ENCODE results near the gene PPP1R8. TPM values are rescaled to one million over a fixed set of nuclear protein-coding genes. Genes with fewer than 3 reads are reported as not detected.

PPP1R8 gene
- total and polyA plus RNA-seq, 10 of the 15 experiments (the other 5 are each of a cell fraction or from before 2014, with no cell fraction given) = 10.2 to 77.0 (median 53.0) TPM

DNA sequence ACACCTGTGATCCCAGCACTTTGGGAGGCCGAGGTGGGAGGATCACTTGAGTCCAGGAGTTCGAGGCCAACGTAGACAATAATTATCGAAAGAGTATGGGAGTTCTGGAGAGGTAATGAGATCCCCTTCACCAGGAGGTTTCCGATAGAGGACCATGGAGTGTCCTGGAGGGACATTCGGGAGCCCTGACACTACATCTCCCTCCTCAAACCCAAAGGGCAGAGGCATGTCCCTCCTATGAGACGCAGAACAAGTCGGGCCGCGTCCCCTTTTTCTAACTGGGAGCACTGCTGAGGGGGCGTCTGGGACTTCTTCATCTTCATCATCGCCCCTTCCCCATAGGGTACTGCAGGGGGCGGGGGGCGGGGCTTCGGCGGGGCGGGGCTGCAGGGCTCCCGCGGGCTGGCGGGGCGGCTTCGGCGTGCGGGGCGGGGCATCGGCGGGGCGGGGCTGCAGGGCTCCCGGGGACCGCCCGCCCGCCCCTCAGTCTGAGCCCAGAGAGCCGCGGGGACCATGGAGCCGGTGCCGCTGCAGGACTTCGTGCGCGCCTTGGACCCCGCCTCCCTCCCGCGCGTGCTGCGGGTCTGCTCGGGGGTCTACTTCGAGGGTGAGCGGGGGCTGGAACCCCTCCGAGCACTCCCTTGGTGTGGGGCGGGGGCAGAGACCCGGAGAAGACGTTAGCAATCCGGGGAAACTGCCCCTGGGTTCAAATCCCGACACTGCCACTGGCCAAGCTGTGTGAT lies 41.6 kb downstream of the PPP1R8 start, which contains the start of gene THEMIS2 (continued):
- TF ChIP-seq KAT2A (conservative IDR thresholded peaks at IDR 0.05; ENCODE audit: control insufficient read depth, low read depth, low read length) (no peak), FOXM1 (IDR thresholded peaks at IDR 0.05; ENCODE audit: low read depth, low read length) (no peak), SRF (IDR thresholded peaks at IDR 0.05; ENCODE audit: low read depth in 2 of 2, low read length in 2 of 2) (no peak), RUNX3 (IDR thresholded peaks at IDR 0.05; ENCODE audit: low read length) (no peak), ZZZ3 (IDR thresholded peaks at IDR 0.05; ENCODE audit: control insufficient read depth, insufficient read length, low read depth) (no peak), SREBF1 (IDR thresholded peaks at IDR 0.05; ENCODE audit: low read length) (no peak), NFYB (IDR thresholded peaks at IDR 0.05; ENCODE audit: insufficient read depth, low read depth, low read length) (no peak), CHD1 (IDR thresholded peaks at IDR 0.05; ENCODE audit: low read depth, low read length) (no peak), NFIC (IDR thresholded peaks at IDR 0.05; ENCODE audit: low read depth, low read length) (no peak), BCL11A (IDR thresholded peaks at IDR 0.05; ENCODE audit: low read depth, low read length) (no peak), SIX5 (IDR thresholded peaks at IDR 0.05; ENCODE audit: low read depth, low read length, severe bottlenecking) (no peak), ZBTB4 (CRISPR knock-in tag; IDR thresholded peaks at IDR 0.05) (no peak), E2F8 (IDR thresholded peaks at IDR 0.05; ENCODE audit: low read depth, partially characterized antibody) (no peak), E2F4 (IDR thresholded peaks at IDR 0.05; ENCODE audit: low read depth, low read length) (no peak), RAD21 (IDR thresholded peaks at IDR 0.05; ENCODE audit: insufficient read depth, low read depth, low read length) (no peak), MTA2 (IDR thresholded peaks at IDR 0.05; ENCODE audit: low read depth) (no peak), ASH2L (IDR thresholded peaks at IDR 0.05; ENCODE audit: borderline replicate concordance, low read depth) (no peak)
- TF ChIP-seq, protein P1, sequence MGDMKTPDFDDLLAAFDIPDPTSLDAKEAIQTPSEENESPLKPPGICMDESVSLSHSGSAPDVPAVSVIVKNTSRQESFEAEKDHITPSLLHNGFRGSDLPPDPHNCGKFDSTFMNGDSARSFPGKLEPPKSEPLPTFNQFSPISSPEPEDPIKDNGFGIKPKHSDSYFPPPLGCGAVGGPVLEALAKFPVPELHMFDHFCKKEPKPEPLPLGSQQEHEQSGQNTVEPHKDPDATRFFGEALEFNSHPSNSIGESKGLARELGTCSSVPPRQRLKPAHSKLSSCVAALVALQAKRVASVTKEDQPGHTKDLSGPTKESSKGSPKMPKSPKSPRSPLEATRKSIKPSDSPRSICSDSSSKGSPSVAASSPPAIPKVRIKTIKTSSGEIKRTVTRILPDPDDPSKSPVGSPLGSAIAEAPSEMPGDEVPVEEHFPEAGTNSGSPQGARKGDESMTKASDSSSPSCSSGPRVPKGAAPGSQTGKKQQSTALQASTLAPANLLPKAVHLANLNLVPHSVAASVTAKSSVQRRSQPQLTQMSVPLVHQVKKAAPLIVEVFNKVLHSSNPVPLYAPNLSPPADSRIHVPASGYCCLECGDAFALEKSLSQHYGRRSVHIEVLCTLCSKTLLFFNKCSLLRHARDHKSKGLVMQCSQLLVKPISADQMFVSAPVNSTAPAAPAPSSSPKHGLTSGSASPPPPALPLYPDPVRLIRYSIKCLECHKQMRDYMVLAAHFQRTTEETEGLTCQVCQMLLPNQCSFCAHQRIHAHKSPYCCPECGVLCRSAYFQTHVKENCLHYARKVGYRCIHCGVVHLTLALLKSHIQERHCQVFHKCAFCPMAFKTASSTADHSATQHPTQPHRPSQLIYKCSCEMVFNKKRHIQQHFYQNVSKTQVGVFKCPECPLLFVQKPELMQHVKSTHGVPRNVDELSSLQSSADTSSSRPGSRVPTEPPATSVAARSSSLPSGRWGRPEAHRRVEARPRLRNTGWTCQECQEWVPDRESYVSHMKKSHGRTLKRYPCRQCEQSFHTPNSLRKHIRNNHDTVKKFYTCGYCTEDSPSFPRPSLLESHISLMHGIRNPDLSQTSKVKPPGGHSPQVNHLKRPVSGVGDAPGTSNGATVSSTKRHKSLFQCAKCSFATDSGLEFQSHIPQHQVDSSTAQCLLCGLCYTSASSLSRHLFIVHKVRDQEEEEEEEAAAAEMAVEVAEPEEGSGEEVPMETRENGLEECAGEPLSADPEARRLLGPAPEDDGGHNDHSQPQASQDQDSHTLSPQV (IDR thresholded peaks at IDR 0.05) = no peak
